H54 (cell line): ENCODE measurements around the gene PARD3.
"Not testable (repeated sequence)": the region's sequence is repeated elsewhere in the genome, so short reads cannot be mapped to it uniquely, and the experiment has no call there.

ENCODE experiments used
- DNase-seq: peaks from one replicate; pipeline ENCODE4 v3.0.0; 2011; ENCODE audit warnings: low spot score, mixed read lengths; ENCODE audit not compliant: insufficient read length
- FAIRE-seq: peaks from 3 replicates; lab custom pipeline; 2011; peaks lifted over from hg19 to GRCh38; lab: Jason Lieb, UNC
- POLR2A ChIP-seq: IDR thresholded peaks from 2 replicates; pipeline ENCODE4 v1.6.1; 2011; ENCODE audit warnings: low read depth, mild to moderate bottlenecking, low read length

The PARD3 gene

DNA sequence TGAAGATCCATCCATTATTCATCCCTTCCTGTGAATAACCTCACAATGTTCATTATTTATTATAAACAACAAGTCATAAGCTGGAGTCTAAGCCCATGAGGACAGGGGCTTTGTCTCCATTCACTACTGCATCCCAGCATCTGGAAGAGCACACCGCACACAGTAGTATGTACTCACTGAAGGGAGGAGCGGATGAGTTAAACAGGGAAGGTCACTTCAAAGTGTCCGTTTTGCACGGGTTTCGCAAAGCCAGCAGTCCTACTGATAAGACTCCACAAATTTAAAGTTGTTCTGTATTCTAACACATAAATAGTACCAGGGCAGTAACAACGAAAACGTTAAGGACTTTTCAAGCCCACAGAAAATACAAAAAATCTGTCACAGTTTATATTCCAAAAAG, 167.9 kb downstream of the PARD3 start:
- FAIRE-seq (no peak), DNase-seq (no peak)
- no peak for TF ChIP-seq POLR2A

DNA sequence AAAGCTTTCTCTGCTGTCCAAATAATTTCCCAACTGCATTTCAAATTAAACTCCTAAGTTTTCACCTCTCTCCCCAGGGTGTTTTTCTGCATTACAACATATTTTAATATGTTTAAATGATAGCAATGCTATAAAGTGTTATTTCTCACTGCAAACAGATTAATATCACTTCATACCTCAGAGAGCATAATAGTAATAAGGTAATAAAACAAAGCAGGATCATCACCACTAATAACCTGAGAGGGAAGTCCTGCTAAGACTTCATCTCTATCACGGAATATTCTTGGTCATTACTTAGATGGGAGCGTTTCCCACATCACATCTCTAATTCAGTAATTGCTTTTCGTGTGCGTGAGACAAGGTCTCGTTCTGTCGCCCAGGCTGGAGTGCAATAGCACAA, 168.8 kb downstream of the PARD3 start:
- FAIRE-seq: no peak
- no peak for TF ChIP-seq POLR2A
- no peak for DNase-seq

DNA sequence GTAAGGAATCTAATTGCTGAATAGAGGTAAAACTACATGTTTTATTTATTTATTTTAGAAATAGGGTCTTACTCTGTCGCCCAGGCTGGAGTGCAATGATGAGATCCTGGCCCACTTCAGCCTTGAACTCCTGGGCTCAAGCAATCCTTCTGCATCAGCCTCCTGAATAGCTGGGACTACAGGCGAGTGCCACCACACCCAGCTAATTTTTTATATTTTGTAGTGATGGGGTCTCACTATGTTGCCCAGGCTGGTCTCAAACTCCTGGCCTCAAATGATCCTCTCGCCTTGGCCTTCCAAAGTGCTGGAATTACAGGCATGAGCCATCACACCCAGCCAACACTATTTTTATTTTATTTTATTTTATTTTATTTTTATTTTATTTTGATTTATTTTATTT, 170.3 kb downstream of the PARD3 start:
- not testable (repeated sequence) for DNase-seq, FAIRE-seq

DNA sequence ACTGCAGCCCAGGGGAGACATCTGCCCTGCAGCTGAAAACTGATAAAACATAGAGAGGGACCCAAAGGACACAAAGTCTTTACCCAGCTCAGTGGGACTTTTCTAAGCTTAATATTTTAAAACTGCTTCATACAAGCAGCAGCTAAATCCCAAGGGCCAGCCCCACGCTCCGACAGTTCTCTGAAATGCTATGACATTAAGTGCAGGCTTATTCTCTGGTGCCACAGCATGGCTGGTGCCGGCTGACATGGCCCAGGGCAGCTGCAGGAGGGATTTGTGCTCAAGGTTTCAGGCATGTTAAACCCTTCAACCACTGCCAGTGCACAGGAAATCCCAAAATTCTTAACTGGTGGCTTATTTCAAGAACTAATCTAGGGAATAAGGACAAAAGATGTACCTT, 170.9 kb downstream of the PARD3 start:
- FAIRE-seq: no peak
- no peak for TF ChIP-seq POLR2A

DNA sequence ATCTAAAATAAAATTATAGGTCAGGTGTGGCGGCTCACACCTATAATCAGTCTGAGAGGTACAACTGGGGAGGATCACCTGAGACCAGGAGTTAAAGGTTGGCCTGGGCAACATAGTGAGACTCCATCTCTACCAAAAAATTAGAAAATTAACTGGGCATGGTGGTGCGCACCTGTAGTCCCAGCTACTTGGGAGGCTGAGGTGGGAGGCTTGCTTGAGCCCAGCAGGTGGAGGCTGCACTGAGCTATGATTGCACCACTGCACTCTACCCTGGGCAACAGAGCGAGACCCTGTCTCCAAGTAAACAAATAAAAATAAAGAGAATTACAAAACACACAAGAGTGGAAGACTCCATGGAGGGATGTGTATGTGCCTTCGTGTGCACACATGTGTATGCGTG, 171.5 kb downstream of the PARD3 start:
- no peak for TF ChIP-seq POLR2A
- DNase-seq: no peak
- no peak for FAIRE-seq

More for the DNA sequence above, 170.9 kb downstream of the PARD3 start:
- no peak for DNase-seq

DNA sequence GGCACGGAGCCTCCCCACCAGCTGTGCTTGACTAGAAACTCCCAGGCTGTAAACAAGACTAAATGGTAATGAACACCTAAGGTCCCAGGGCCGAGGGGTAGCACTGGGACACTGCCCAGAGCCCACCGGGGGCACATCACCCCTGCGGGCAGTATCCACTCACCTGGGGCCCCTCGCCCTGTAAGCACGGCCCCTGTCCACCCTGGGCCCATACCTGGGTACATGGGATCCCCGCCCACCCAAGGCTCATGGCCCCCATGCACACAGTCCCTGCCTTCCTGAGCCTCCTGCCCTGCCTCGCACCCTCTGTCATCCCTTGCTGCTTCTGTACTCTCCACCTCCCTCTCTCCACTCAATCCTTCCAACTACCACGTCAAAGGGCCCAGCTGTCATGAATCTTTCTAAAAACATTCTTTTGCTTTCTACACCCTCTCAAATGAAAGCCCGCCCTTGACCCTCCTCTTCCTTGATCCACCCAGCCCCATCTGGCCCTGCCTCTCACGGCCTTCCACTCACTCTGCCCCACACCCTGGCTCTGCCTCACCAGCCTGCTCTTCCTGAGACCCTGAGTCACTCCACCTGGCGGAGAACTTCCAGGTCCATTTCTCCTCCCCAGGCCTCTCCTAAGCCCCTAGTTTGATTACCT, 173.1 kb downstream of the PARD3 start:
- no peak for FAIRE-seq
- no peak for DNase-seq
- no peak for TF ChIP-seq POLR2A

DNA sequence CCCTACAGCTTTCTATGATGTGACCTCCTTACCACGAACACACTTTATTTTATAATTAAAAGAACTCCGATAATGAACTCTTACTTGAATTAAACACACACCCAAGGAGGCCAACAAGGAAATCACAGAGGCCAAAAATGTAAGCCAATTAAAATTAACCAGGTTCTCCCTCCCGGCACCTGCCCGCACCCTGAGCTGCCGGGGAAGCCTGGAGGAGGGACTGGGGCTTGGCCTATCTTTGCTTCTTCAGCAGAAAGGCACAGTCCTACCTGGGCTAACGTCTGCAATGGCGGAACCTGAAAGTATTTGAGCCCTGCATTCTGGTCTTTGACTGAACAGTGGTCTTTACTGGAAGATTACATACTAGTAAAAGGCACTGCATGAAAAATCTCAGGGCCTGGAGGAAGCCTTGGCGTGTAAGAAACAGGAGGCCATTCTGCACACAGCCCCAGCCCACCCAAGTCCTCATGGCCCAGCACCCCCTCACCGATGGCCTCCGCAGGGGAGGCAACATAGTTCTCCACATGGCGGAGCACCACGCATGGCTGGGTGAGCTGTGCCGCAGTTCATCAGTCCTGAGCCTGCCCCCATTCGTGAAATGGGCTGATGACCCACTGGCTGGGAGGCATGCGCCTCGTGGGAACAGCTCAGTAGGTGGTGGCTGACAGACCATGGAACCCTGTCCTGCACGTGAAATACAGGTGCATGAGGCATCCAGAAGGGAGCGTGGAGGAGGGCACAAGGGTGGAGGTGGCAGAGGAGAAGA, 173.8 kb downstream of the PARD3 start:
- TF ChIP-seq POLR2A: no peak
- DNase-seq (no peak), FAIRE-seq (no peak)

DNA sequence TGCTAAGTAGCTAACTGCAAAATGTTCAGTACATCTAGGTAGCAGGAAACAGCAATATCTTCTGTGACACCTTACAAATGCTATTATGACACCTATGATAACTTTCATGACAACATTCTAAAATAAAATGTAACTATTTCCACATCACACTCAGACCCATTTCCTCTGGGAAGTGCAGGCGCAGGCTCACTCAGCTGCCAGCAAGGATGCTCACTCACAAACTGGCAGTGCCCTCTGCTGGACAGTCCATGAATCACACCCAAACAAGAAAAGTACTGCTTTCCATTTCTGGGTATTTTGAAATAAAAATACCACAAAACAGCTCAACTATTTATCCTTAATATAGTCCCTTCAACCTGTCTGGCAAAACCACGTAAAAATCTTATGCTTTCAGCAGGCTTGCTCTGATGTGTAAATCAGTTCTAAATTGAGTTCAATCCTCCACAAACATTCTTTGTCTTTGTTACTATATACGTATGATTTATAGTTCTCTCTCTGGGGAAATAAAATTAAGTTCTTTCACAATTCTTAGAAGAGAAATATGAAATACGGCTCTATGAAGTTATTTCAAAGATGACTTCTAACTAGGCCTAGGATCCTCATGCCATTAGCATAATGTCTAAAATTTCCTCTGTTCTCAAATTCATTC, 176.6 kb downstream of the PARD3 start:
- no peak for TF ChIP-seq POLR2A
- DNase-seq: peak; percentile 38
- peak; percentile 89 for FAIRE-seq

DNA sequence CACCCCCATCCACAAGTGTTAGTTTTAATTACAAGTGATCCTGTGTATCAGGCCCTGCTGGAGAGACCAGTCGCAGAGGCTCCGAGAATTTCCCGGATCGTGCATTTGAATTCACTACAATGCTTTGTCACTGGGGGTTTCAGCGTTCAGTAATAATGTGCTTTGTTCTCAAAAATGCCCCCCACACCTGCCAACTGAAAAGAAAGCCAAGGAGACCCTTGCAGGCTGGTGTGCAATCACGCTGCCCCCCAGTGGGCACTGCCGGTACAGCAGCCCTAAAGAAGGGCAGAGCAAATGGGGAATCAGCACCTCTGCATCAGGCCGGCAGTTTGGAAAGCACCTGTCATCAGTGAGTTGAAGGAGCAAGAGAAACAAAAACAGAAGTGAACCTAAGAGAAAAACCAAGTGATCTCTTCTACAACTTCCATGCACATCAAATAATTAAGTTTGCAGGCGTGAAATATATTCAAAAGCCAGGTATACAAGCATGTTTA, 177.6 kb downstream of the PARD3 start:
- no peak for TF ChIP-seq POLR2A
- FAIRE-seq (peak; percentile 90), DNase-seq (peak; percentile 33)

DNA sequence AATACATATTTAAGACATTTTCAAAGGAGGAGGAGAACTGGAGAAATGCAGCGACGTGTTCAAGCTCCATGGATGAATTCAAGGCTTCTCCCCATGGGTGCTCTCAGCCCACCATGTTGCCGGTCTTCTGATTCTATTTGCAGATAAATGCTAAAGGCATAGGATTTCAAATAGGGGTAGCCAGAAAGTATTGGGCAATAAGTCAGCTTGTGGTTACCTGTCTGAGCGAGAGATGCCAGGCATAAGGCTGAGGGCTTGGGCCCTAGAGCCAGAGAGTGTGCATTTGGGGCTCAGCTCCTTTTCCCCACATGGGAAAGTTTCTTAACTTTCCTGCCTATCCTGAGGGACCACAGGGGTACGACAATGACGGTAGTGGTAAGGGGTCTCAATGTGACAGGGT, 180.0 kb downstream of the PARD3 start:
- no peak for TF ChIP-seq POLR2A
- FAIRE-seq: no peak
- no peak for DNase-seq

DNA sequence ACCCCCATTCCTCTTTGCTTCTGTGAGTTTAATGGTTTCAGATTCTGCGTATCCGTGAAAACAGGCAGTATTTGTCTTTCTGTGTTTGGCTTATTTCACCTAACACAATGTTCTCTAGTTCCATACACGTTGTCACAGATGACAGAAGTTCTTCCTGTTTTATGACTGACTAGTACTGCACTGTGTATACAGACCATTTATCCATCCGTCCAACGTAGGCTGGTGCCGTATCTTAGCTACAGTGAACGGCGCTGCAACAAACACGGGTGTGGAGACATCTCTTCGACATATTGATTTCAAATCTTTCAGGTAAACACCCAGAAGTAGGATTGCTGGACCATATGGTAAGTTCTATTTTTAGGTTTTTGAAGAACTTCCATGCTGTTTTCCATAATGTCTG, 181.7 kb downstream of the PARD3 start:
- DNase-seq: no peak
- no peak for FAIRE-seq
- no peak for TF ChIP-seq POLR2A

DNA sequence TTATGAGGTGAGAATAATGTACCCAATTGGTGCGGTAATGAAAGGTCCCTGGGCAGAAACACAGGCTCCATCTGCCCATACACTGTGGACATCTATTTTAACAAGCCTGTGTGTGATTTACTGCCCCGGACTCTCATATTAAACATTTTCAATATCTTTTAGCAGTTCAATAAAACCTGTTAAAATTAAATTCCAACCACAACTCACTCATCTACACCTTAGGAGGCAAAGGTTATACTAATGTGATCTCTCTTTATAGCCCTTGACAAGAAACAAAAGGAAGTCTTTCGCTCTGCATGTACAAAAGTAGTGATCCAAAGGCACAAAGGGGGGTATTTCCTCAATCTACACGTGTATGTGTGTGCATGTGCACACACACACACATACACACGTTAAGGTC, 186.0 kb downstream of the PARD3 start:
- no peak for FAIRE-seq
- DNase-seq: no peak
- no peak for TF ChIP-seq POLR2A

DNA sequence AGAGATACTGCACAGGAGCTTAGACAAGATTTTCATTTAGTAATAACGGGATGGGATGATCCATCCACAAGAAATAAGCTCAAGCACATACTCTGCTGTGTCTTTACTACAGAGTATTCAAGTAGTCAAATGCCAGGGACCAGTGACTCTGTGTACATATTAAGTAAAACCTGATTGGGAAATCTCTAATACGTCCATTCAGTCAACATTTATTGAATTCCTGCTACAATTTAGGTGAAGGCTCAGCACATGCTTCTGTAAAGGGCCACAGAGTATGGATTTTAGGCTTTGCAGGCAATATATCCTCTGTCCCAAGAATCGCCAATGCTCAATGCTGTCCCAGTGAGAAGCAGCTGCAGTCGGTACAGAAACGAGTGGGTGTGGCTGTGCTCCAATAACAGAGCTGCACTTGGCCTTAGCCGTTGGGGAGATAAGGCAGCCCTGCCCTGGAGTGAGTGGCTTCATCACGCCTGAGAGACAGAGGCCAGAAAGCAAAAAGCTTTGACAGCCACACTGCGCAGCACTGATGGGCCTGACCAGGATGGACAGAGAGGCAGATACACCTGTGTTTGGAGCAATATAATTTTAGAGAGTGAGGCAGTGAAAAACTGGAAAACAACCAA, 186.8 kb downstream of the PARD3 start:
- no peak for TF ChIP-seq POLR2A
- DNase-seq (no peak), FAIRE-seq (no peak)

DNA sequence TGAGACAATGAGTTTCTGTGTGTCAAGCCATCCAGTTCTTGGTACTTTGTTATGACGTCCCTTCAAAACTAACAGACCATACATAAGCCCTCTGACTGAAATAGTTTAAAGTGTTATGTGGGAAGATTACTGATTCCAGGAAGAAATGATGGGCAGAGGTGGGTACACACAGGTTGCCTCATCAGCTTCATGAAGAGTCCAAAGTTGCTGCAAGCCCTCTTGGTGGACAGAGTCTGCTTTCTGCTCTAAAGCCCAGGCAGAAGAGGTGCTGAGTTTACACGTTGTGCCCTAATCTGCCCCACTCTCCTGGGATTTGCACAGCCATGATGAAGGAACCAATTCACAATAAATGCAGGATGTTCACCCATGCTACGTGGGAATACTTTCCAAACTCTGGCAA, 187.4 kb downstream of the PARD3 start:
- TF ChIP-seq POLR2A: no peak
- DNase-seq: no peak
- no peak for FAIRE-seq
